ENCODE data around the gene SNW1.

SNW1 gene

DNA sequence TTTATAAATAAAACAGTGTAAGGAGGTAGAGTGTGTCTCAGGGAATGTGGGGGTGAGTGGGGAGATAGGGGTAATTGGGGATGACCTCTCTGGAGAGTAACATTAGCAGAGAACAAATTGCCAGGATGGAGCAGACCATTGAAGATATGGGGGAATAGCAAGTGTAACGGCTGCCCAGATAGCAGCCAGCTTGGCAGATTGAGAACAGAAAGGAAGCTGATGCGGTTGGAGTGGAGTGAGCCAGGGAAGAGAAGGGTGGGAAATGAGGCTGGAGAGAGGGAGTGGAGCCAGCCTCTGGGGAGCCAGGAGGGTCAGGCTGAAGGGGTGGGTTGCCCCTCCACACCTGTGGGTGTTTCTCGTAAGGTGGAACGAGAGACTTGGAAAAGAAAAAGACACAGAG is 33.4 kb upstream of the SNW1 start:
- TF ChIP-seq, protein P1, sequence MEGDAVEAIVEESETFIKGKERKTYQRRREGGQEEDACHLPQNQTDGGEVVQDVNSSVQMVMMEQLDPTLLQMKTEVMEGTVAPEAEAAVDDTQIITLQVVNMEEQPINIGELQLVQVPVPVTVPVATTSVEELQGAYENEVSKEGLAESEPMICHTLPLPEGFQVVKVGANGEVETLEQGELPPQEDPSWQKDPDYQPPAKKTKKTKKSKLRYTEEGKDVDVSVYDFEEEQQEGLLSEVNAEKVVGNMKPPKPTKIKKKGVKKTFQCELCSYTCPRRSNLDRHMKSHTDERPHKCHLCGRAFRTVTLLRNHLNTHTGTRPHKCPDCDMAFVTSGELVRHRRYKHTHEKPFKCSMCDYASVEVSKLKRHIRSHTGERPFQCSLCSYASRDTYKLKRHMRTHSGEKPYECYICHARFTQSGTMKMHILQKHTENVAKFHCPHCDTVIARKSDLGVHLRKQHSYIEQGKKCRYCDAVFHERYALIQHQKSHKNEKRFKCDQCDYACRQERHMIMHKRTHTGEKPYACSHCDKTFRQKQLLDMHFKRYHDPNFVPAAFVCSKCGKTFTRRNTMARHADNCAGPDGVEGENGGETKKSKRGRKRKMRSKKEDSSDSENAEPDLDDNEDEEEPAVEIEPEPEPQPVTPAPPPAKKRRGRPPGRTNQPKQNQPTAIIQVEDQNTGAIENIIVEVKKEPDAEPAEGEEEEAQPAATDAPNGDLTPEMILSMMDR (IDR thresholded peaks at IDR 0.05), result no peak

DNA sequence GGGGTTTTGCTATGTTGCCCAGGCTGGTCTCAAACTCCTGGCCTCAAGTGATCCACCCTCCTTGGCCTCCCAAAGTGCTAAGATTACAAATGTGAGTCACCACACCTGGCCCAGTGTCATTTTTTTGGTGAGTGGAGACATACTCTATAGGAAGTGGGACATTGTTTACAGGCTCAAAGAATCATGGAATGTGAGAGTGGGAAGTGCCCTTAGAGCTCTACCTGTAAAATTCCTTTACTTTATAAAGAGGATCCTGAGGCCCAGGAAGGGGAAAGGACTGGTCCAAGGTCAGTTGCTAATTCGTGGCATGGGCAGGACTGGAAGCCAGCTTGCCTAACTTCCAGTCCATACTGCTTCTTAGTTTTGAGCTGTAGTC is 30.3 kb upstream of the SNW1 start:
- TF ChIP-seq, protein P1 (IDR thresholded peaks at IDR 0.05), result no peak

DNA sequence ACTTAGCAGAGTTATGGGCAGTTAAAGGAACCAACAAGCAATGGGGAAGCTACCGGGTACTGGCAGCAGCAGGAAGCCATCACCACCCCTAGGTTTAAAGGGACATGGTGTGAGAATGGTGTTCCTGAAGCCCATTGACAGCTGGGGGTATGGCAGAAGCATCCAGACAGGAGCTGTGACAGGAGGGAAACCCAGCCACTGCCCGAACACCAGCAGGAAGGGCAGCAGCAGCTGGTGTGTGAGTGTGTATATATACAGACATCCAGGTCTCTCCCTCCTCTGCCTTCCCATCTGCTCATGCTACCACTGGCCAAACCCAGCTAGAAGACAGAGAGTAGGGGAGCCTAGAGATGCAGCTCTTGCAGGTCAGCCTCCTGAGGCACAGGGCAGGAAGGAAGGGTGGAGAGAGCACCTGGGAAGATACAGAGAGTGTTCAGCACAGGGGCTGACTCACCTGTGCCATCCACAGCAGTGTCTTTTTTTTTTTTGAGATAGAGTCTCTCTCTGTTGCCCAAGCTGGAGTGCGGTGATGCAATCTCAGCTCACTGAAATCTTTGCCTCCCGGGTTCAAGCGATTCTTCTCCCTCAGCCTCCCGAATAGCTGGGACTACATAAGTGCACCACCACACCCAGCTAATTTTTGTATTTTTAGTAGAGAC is 29.7 kb upstream of the SNW1 start:
- TF ChIP-seq, protein P1 (IDR thresholded peaks at IDR 0.05), result no peak

DNA sequence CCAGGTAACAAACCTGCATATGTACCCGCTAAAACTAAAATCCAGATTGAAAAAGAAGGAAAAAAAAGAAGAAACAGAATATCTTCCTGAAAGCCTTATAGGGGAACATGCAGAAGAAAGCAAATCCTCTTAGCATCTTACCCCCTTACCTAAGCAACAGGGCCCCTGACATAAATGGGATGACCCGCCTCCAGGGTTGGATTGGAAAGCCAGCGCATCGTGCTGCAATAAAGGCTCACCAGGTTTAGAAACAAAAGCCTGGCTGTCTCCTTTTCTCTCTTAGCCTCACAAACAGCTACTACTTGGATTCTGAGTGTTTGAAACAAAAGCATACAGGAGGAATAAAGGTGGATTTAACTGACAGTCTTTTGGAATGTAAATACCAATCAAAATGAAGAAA is 25.2 kb upstream of the SNW1 start:
- TF ChIP-seq, protein P1 (IDR thresholded peaks at IDR 0.05), result no peak

DNA sequence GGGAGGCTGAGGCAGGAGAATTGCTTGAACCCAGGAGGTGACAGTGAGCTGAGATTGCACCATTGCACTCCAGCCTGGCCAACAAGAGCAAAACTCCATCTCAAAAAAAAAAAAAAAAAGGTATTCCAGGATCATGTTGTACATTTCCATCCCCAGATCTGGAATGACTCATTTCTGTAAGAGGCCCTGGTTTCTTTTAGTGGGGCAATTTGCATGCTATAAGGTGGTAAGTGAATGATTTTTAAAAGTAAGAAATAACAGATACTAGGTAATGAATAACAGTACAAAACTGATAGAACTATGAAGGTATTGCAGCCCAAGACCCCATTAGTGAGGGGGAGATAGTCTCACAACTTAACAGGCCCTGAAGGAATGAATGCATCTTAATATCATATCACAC is 21.2 kb upstream of the SNW1 start:
- TF ChIP-seq, protein P1 (IDR thresholded peaks at IDR 0.05), result no peak

DNA sequence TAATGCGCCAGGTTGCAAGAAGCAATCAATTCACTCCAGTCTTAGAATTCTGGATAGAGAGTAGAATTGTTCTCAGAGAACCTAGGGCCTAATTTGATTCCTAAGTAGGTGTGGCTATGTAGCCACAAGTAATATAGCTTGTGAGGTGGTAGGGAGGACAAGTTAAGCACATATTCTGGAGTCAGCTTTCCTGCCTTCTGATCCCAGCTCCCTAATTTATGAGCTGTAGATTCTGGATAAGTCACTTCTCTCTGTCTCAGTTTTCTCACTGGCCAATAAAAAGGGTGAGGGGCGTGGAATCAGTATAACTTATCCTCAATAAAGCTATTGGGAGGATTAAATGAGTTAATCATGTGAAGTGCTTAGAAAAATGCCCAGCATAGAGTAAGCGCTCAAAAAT is 3.0 kb upstream of the SNW1 start:
- TF ChIP-seq, protein P1 (IDR thresholded peaks at IDR 0.05), result no peak

DNA sequence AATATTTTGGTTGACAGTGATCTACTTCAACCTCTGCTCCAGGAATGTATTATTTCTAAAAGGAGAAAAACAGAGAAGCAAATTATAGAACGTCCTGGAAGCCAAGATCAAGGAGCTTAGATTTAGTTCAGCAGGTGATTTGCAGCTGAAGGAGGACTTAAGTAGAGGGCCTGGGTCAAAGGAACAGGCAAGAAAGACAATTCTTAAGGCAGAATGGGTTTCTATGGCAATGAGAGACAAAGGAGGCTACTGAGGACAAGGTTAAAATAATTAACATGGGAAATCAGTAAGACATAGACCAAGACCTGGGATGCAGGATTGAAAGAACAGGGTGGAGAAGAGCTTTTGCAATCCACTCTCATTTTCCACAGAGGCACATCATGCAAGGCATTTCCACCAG is 2.4 kb upstream of the SNW1 start:
- TF ChIP-seq, protein P1 (IDR thresholded peaks at IDR 0.05), result no peak
